GM18499 (cell line): ENCODE results near the gene UBN1.

ENCODE experiments used
- ATAC-seq: cut with Tn5 transposase; IDR thresholded peaks from one replicate; pipeline ENCODE4 v1.9.1; 2021; ENCODE audit warnings: moderate number of reproducible peaks; ENCODE audit not compliant: insufficient read depth, unreplicated experiment

UBN1 gene, protein sequence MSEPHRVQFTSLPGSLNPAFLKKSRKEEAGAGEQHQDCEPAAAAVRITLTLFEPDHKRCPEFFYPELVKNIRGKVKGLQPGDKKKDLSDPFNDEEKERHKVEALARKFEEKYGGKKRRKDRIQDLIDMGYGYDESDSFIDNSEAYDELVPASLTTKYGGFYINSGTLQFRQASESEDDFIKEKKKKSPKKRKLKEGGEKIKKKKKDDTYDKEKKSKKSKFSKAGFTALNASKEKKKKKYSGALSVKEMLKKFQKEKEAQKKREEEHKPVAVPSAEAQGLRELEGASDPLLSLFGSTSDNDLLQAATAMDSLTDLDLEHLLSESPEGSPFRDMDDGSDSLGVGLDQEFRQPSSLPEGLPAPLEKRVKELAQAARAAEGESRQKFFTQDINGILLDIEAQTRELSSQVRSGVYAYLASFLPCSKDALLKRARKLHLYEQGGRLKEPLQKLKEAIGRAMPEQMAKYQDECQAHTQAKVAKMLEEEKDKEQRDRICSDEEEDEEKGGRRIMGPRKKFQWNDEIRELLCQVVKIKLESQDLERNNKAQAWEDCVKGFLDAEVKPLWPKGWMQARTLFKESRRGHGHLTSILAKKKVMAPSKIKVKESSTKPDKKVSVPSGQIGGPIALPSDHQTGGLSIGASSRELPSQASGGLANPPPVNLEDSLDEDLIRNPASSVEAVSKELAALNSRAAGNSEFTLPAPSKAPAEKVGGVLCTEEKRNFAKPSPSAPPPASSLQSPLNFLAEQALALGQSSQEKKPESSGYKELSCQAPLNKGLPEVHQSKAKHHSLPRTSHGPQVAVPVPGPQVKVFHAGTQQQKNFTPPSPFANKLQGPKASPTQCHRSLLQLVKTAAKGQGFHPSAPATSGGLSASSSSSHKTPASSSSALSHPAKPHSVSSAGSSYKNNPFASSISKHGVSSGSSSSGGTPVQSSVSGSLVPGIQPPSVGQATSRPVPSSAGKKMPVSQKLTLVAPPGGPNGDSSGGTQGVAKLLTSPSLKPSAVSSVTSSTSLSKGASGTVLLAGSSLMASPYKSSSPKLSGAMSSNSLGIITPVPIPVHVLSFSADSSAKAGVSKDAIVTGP (N-terminal part only)

DNA sequence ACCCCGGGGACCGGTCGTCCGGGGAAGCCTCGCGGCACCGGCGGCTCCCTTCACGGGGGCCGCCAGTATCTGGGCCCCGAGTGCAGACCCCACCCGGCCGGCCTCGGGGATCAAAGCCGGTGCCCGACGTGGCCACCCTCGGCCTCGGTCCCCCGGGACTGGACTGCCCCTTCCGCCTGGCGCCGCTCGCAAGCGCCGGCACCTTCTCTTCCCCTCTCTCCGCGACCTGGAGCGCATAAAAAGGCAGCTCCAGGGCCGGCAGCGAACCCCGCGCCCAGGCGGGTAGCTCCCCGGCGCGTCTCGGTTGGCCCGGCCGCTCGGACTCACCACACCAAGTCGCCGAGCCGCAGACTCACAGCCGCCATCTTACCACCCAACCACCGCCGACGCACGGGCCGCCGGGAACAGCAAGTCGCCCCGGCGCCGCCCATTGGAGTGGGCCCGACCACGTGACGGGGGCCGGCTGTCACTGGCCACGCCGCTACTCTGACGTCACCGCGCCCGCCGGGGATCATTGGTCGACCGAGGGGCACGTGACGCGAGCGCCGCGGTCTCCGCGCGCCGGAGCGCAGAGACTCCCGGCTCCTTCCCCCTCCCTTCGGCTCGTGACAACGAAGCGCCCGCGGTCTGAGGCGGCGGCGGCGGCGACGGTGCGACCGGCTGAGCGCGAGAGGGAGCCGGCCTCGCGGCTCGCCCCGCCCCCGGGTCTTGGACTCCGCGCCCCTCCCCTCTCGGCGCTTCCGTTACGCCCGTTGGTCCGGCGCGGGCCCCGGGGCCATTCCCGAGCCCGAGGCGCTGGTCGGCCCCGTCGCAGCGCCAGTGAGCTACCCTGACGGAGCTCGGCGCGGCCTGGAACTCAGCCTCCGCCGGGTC lies at the start of gene UBN1, which contains the start of gene GLYR1:
UBN1 (plus strand) TSS at position 581 of the 873 bp plus-strand sequence. CDS start 5,437 bp downstream, outside the sequence.
GLYR1 (minus strand) TSS at position 388 of the 873 bp plus-strand sequence; CDS start at position 365, 23 bp downstream.
- ATAC-seq, result peak; percentile 63

DNA sequence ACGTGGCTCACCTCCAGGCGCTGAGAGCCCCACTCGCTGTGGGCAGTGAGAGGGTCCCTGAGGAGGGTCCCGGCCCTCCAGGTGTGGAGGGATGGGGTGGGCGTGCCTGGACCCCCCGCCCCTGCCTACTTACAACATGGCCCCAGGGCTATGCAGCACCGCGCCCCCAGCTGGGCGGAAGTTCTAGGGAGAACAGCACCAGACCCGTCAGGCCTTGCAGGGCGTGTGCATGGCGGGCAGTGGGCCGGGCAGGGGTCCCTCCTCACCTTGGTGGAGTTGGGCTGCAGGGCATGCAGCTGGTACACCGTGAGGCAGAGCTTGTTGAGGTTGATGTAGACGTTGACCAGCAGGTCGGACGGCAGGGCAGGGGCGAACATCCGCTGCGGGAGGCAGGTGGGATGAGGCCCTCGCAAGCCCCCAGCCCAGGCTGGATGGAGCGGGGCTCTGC lies 49.5 kb upstream of the UBN1 start:
- no peak for ATAC-seq

GRCh38 chr16:4798456-4798855 lies 48.8 kb upstream of the UBN1 start:
- no peak for ATAC-seq

GRCh38 chr16:4799171-4799855 lies 48.0 kb upstream of the UBN1 start:
- ATAC-seq, result no peak

- no peak for ATAC-seq
These were observed 46.8 kb upstream of the UBN1 start for GRCh38 chr16:4800290-4801041.

DNA sequence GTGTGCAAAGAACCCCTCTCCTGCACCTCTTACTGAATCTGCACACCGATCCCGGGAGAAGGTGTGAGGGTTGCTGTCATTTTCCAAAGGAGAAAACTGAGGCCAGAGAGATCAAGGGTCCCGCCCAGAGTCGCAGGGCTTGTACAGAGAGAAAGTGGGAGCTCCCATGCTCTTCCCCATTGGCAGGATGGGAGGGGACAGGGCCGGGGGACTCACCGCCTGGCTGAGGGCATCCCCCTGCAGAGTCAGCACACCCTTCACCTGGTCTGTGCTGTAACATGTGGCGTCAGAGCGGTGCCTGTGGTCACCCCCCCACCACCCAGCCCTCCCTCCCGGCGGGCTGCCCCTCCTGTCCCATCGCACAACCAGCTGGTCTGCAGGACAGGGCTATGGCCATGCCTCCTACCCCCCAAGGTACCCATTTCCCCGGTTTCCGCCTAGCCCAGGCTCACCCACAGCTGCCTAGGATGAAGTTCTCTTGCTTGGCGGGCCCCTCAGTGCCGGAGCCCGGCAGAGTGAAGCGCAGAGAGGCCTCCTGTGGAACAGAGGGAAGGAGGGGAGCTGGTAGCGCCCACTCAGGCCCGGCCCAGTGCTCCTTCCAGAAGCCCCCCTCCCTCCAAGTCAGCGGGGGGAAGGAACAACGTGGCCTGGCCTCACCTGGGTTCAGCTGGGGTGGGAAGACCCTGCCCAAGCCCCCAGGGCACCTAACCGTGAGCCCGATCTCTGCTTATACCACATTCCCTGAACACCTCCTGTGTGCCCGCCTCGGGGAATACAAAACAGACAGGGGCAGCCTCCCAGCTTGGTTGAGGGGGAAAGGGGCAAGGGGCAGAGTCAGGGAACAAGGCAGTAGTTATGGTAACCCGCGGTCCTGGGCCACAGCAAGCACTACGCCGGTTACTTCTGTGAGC lies 46.0 kb upstream of the UBN1 start:
- ATAC-seq, result no peak

DNA sequence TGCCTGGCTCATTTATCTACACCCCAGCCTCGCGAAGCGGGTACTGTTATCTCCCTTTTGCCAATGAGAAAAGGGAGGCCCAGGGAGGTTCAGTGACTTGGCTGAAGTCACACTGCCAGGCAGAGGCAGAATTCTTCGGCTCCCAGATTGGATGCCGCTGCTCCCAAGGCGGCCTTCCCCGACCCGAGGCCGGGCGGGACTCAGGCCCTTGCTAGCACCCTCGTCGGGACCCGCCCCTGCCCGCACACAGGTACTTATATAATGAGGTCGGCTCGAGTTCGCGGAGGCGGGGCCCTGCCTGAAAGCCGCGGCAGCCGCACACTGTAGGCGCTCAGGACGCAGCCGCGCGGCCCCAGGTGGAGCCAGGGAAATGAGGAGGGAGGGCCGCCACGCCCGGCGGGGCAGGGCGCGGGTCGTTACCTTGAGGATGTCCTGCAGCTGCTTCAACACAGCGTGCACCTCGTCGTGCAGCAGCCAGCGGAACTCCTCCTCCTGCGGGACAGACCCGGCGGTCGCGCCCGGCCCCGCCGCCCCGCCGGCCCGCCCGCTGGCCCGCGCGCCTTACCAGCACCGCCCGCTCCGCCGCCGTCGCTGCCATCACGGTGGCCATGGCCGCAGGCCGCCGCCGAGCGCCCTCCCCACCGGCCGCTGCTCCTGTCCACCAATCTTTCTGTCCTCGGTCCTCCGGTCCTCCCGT lies 45.2 kb upstream of the UBN1 start, which contains the start of gene ROGDI:
ROGDI (minus strand) TSS at position 672 of the 697 bp plus-strand sequence; CDS start at position 610, 62 bp downstream.
- peak; percentile 42 for ATAC-seq

- peak; percentile 72 for ATAC-seq
These were observed 44.5 kb upstream of the UBN1 start for GRCh38 chr16:4802659-4803287.

- no peak for ATAC-seq
These were observed 43.9 kb upstream of the UBN1 start for GRCh38 chr16:4803401-4803844.

DNA sequence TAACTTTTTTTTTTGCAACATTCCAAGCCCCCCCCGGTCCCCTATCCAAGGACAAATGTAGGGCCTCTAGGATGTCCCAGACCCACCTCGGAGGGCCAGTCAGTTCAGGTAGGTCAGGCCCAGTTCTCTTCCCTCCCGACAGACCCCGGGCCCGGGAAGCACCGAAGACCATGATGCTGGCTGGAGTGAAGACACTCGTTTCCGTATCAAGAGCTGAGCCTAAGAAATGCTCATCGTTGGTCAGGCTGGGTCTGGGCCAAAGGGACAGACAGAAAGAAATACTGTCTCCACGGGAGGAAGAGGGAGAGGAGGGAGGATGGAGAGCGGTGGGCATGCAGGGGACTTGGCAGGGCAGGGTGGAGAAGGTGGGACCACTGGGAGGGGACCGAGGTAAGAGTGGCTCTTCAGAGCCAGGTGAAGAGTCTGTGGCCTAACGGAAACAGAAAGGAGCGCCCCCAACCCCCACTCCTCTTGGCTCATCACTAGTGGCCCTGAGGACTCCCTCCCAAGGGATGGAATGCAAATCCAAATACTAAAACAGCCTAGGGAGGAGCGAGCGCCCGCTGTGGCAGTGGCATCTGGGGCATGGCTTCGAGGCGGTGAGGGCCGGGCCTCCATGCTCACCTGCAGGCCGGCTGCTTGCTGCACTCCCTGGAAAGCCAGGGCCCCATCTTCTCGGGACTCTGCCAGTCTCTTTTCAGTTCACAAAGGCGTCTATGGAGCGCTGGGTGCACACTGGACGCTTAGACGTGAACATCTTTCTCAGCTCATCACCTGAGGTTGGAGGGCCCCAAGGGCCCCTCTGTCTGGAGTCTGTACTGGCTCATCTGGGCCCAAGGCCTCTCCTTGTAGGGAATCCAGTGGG lies 43.2 kb upstream of the UBN1 start:
- no peak for ATAC-seq

DNA sequence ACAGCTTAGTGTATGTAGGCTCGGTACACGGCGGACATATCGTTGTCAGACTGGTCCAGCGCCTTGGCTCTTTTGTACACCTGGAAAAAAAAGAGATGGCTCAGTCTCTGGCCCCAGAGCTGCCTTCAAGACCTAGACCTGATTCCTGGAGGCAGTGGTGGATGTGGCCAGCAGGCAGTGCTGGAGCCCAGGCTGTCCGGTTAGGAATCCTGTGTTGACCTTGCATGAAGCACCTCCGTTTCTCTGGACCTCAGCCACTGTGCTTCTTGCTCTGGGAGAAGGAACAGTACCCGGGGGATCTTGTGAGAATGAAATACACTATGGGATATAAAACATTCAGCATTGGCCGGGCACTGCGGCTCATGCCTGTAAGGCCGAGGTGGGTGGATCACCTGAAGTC lies 42.0 kb upstream of the UBN1 start:
- no peak for ATAC-seq

GRCh38 chr16:4806280-4806679 lies 41.0 kb upstream of the UBN1 start:
- no peak for ATAC-seq

GRCh38 chr16:4811242-4811641 lies 36.0 kb upstream of the UBN1 start:
- no peak for ATAC-seq

GRCh38 chr16:4811773-4812172 lies 35.5 kb upstream of the UBN1 start:
- no peak for ATAC-seq
